ENCODE data around the gene MGMT.

Gene MGMT

DNA sequence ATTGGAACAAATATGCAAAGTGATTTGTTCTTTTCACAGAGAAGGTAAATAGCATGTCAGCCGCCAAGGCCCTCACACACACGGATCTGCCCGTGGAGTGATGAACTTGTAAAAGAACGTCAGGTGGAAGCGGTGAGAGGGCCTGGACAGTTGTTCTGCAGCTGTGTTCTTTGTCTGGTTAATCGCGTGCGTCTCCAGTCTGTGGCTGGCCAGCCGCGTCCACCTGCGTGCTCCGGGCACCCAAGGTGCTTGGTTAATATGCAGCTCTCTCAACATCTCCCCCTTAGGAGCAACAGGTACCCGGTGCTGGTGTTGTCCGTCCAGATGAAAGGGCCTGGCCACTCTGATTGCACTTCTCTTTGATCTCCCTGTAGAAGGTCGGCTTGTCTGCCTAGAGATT, 162.9 kb downstream of the MGMT start:
- DNase-seq: no peak

DNA sequence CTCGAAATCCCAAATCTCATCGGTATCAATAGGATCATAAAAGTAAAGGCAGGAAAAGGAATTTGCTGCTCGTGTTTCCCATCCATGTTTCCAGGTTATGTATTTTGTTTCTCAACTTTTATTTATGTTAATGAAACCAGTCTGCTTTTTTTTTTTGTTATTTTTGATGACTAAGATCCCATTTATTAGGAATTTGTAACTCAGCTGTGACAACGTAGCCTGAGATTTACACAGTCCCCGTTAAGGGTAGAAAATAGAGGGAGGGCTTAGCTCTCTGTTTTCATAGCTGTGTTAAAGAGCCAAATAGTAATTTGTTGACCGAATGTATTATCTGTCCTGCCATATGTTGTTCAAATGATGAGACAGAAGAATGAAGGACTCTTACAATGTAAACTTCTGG, 164.0 kb downstream of the MGMT start:
- no peak for DNase-seq

DNA sequence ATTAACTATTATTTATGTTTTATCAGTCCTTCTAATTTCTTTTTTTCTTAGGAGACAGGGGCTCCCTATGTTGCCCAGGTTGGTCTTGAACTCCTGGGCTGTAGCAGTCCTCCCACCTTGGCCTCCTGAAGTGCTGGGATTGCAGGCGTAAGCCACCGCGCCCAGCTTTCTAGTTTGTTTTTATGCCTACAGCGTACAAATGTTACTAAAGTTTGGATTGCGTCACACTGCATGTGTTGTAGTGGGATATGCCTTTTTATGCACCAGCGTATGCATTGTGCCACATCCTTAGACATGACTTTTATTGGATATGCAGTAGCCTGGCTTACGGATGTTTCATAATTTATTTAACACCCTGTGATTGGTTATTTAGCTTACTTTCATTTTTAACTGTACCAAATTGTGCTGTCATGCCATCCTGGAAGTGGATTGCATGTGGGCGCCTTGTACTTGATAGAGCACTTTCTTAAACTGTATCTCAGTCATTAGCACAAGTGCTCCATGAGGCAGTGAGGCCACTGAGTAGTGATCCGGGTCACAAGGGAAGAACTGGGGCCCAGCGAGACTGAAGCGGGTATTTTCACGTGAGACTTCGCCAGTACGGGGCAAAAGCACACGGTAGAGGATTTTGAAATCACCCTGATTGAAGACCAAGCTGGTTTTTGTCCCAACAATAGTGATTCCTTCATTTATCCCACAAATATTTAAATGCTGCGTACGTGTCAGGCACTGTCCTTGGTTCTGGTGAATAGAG, 165.0 kb downstream of the MGMT start:
- DNase-seq: no peak

DNA sequence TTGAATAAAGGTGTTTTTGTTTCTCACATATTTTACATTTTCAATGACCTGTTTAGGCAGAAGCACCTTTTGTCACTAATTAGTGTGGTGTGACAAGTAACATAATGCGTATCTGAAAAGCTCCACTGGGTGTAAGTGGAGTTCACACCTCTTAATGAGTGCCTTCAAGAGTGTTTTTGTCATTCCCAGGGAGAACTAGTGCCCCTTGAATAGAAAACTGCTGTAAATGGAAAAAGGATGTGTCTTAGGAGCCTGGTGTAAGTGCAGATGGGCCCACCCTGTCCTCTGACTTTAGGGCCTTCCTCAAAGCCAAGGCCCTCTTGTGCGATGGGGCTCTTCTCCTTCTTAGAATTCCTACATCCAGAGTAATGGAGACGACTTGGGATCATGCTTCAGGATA, 170.0 kb downstream of the MGMT start:
- DNase-seq: no peak

DNA sequence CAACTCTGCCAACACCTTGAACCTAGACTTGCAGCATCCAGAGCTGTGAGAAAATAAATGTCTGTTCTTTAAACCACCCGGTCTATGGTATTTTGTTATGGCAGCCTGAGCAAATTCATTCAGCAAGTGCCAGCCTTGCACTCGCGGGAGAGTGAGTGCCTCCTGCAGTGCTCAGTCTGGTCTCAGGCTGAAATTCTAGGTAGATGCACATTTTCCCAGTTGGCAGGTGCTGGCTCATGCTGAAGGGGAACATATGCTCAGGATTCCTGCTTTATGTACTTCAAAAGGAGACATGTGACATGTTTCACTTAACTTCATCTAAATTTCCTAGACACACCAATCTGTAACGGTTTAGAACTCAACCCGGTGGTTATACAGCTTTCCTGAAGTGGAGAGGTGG, 170.8 kb downstream of the MGMT start:
- DNase-seq: no peak

DNA sequence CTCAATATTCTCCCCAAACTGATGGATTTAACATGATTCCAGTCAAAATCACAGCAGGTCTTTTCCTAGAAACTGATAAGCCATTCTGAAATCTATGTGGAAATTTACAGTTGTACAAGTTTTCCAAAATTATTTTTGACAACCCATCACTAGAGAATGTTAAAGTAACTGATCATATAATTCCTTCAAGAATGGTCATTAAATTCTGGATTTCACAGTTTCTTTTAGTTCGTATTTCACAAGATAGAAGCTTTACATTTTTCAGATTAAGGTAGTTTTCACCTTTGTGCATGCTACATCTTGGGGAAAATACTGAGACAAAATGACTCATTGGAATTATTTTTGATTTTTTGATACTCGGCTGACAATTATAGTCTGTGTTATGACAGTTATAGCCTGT, 174.3 kb downstream of the MGMT start:
- no peak for DNase-seq

DNA sequence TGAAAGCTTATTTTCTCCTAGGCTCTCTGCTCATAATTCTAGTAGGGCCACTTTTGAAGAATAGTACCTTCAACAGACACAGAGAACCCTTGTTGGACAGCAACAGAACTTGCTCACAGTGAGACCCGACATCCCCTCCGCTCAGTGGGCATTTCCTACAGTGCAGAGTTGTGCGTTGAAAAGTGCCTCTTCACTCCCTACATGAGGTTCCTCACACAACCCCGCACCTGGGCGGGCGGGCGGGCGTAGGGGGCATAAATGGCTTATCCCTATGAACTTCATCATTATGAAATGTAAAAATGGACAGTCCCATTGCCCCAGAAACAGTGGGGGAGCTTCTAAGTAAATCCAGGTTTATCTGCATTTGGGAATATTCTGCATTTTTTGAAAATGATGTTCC, 174.9 kb downstream of the MGMT start:
- DNase-seq: no peak

DNA sequence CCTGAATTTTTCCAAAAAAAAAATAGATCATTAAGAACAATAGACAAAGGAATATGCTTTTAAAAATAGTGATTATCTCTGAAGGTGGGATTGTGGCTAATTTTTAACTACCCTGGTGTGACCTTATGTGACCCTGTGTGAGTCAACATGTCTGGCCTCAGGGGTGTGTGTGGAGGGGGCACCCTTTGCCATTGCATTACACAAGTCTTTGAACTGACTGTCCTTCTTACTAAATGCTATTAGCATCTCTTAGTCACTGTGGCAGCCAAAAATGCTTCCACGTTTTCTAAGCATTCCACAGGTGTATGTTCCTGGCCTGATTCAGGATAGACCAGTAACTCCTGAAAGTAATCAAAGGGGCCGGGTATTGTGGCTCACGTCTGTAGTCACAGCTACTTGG, 175.4 kb downstream of the MGMT start:
- no peak for DNase-seq

DNA sequence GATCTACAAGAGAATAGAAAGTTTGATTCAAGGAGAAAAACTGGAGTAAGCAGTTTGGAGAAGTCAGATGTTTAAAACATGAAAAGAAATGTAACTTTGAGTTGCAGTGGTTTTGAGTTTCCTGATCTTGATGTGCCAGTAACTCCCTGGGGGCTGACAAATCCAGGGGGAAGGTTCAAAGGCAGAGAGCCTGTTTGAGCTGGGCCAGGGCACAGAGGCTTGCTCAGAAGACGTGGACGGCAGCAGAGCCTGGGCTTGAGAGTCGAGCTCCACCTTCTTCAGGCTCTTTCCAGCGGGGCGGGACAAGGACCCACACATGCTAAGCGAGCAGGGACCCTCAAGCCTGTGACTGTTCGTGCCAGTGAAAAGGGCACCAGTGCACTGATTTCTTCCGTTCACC, 176.2 kb downstream of the MGMT start:
- no peak for DNase-seq

DNA sequence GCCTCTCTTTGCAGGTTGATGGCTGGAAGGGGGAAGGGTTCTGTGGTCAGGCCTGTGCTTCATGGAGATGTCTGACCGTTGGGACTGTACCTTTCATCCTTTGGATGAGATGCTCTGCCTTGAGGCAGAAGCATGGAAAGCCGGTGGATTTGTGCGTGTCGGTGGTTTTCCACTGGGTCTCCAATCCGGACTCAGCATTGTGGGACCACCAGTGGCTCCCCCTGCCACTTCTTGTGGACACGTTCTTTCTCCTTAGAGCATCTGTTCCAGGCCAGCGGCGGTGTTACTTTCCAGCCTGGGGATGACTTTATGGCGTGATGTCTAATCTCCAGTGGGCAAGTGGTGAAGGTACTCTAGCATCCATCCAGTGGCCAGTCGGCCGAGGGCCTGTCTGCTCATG, 178.4 kb downstream of the MGMT start:
- DNase-seq: no peak

DNA sequence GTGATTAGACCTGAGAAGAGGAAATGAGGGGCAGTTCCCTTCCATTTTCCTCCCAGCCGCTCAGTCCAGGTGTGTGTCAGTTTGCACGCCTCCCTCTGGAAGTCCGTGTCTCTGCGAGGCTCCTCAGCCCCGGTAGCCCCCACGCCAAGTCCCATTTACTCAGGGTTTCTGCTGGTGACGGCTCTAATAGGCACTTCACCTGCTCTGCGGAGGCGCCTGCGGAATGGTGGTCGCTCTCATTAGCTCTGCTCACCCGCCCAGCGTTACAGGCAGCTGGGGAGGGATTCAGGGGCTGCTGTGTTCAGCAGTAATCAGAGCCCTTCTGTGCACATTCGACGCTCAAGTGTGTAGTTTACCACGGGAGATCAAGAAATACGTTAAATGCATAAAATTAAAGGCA, 179.9 kb downstream of the MGMT start:
- DNase-seq: no peak

DNA sequence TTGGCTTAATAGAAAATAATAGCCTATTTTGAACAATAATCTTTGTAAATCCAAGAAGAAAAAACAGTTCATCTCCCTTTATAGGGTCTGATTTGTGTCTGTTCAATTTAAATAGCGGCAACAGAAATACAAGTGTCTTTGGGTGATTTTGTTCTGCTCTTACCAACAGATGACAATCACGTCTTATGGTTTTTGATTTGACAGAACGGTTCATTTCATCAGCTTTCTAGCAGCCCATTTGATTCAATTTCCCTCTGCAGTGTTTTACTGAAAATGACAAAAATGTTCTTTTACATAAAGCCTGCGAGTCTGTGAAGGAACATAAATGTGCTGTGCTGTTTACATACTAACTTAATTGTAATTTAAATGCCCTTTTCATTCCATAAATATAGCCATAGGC, 180.5 kb downstream of the MGMT start:
- no peak for DNase-seq

DNA sequence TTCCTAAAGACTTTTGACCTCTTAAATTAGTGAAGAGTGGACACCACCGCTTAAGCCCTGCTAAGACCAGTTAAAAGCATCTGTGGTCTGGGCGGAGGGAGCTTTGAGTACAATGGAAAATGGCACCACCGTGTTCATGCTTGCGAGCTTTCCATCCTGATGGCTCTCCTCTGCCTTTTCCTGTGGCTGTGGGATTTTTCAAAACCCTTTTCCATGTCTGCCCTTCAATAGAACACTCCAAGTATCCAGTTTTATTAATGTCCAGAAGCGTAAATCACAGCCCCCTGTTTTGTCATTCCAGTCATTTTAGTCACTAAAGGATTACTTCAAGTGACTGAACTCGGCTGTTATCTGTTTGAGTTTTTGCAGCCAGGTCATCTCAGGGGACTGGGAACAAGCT, 181.8 kb downstream of the MGMT start:
- DNase-seq: no peak

DNA sequence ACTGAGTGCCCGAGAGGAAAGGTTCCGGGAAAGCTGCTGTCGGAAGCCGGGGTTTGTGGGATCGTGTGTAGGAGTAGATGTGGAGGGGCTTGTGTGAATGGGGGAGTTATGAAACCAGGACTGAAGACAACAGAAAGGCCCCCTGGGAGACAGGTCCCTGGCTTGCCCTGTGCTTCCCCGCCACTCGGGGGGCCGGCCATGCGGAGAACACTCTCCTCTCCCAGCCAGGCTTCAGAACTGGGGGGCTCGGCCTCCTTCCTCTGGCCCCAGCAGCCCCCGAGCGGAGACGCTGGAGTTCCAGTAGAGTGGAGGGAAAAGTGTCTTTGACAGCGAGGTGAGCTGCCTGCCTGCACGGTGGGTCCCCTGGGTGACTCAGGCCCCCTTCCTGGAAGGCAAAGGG, 185.0 kb downstream of the MGMT start:
- DNase-seq: no peak

DNA sequence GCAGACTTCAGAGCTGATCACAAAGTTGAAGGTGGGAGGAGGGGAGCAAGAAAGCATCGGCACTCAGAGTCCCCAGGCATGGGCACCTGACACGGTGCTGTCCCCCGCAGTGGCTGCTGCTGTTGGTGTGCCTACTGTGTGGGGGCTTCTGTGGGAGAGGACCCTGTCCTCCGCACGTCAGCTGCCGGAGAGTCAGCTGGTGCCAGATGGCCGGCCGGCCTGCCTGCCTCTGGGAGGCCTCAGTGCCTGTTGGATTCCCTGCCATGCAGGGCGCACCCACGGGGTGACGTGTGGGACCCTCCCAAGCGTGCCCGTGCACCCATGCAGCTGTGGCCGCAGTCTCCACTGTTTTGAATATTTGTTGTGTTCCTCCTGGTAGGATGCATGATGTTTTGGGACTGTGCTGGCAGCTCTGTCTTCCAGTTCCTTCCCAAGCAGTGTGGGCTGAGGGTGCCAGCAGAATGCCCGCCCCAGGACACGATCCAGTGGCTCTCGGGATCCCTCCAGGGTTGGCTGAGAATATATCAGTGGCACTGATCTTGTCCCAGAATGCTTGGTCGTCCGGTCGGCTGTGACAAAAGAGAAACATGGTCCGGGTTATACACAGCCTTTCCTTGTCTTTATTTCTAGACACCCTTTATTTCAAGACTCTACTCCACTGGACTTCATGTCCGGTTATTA, 185.6 kb downstream of the MGMT start:
- no peak for DNase-seq

DNA sequence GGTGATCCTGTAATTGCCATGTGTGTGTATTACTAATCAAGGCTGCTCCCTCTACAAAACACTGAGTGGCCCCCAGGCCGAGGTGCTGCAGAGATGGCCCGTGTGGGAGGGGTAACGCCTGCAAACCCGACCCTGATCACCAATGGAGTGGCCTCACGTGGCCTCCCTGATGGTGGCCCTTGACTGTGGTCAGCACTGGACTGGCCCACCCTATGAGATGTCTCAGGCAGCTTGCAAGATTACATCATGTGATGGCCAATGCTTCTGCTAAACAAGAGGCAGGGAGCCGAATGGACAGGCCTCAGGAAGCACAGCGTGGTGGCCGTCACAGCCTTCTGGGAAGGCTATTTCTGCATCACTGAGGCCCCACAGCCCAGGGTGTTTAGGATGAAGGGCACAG, 186.4 kb downstream of the MGMT start:
- no peak for DNase-seq

DNA sequence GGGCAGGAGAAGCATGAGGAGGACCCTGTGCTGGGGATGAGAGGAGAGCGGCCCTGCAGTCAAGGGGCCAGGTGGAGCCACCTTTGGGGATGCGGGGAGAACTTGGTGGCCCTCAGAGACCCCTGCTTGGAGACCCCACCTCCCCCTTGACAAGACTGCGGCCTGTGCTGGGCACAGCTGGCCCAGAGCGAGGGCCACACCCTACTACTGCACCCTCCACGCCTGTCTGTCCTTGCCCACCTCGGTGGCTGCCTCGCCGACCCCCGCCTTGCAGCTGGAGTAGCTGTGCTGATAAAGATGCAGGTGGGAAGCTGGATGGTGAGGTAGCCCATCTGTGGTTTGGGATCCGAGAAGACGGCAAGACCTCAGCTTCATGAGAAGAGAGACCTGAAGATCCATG, 186.8 kb downstream of the MGMT start:
- no peak for DNase-seq

DNA sequence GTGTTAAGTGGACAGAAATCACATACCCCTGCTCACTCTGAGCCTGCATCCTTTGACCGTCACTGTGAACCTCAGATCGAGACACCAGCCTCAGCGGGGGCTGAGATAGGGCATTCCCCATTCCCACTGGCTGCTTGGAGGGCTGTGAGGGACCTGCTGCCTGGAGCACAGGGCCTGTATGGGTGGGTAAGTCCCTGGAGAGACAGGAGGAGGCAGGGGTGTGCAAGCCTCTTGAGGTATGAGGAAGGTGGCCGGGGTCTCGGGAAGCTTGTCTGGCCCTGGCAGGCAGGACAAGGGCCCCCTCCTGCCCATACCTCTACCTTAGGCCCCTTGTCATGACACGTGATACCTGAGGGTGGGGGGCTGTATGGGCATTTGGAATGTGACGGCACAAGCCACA, 187.4 kb downstream of the MGMT start:
- DNase-seq: no peak

DNA sequence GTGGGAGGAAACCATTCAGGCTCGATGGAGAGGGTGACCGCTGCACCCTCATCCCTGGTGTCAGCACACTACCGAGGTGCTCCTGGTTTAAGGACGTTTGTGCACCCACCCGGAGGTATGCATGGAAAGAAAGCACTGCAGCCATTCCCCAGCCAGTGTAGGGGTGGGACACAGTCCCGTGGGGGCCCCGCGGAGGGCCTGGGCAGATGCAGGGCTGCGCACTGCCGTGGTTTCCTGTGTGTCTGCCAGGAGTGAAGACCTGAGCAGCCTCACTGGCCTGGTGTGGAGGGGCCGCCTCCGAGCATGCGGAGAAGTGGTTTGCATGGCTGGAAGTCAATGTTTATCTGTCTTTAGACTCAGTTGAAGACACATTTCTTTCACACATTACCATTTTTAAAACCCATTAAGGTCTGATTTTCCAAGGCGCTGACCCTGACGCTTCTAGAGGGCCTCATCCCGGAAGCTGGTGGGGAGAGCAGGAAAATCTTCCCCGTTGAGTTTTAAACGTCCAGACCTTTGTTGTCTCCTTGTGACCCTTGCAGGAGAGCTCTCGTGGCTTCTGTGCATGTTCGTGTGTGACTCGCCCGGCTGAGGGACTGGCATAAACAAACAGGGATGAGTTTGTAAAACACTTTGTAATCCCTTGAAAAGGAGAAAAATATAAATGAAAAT, 188.1 kb downstream of the MGMT start:
- no peak for DNase-seq

DNA sequence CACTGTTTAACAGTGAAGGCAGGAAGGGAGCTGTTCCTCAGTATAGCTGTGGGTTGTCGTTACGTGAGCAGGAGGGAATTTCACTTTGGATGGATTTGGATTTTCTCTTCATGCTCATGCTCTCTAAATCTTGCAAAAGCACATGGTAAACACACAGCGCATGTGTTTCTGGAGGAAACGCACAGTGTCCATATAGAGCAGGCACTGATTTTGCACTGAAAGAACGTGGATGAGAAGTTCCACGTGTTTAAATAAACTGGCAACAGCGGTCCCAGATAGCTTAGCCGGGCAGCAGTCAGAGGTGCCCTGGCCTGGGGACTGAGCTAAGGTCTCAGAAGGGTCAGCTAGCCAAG, 188.6 kb downstream of the MGMT start:
- no peak for DNase-seq

DNA sequence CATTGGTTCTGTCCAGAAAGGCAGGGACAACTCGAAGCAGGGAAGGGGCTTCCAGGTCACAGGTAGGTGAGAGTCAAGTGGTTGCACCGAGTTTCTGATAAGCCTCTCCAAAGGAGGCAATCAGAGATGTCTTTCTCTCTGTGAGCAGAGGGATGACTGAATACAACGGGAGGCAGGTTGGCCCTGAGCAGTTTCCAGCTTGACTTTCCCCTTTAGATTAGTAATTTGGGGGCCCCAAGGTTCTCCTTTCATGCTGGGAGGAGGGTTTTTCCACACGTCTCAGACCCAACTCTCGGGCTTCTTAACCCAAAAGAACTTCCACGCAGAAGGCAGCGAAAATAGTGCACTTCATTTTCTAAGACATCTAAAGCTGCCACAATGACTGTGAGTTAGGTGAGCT, 189.6 kb downstream of the MGMT start:
- DNase-seq: no peak

DNA sequence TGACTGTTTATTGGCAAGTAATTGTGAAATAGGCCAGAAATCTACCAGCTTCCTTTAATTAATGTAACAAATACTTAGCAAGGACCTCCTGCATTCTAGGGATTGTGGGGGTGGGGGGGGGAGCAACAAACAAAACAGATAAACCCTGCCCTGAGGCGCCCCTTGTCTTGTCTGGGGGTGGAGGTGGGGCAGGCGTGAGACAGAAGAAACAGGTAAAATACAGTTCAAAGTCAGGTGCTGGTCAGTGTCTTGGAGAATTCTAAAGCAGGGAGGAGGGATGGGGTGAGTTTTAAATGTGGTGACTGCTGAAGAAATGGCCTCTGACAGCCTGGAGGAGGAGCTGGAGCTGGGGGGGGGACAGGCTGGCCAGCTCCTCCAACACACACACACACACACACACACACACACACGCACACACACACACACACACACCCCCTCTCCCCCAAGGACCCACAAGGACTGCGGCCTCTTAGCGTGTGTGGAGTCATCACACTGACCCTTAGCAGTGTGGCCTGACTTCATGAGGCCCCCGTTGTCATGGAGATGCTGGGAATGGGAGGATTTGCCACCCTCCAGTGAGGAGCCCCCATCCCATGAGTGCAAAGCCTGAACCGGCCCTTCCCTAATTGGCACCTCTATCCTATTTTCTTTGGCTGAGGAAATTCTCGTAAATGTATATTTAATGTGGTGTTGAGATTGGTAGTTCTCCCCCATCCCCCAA, 190.4 kb downstream of the MGMT start:
- DNase-seq: no peak

DNA sequence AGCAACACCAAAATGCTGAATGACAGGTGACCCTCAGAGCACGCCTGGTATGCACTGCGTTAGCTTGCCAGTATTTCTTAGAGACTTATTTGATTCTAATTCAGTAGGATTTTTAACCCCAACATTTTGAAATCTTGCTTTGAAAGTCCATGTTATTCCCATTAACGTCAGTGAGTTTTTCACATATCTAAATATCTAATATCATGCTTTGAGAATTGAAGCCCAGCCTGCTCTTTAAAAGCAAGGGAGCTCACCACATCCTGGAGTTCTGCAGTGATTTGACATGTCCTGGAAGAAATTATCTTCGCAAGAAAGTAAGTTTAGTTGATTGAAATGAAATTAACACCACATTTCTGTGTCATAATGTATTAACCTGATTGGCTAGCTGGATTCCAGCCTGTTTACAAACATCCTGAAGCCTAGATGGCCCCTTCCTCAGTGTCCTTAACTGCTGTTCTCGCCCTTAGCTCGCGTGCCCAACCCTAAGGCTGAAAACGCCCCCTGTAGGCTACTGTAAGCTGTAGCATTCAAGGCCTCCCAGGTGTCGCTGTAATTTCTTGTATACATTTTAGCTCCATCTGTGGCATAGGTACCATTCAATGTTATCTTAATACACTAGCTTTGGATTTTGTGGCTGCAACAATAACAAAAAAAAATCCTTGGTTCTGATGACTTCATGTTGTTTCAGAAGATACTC, 191.5 kb downstream of the MGMT start:
- peak; percentile 1 for DNase-seq
